Measurements from ENCODE around the gene BOLA3. TPM values are rescaled to one million over a fixed set of nuclear protein-coding genes. Genes with fewer than 3 reads are reported as not detected.

Gene BOLA3
- total RNA-seq, 3 donors from 2014 or later (not counting 1 experiment from before 2014, with no cell fraction given) = 8.1 to 13.8 (median 11.9) TPM

GRCh38 chr2:74186038-74186437 is 38.3 kb upstream of the BOLA3 start:
- no peaks in the 10 kb centered on the region for H3K9me3 ChIP-seq (ENCODE audit: control insufficient read depth, insufficient read depth, low read length)
- peak overlapping the region; percentile 74 for H3K27ac ChIP-seq (ENCODE audit: low read length)
- Mint-ChIP-seq H3K36me3 (no peaks in the 10 kb centered on the region), H3K9me3 (no peaks in the 10 kb centered on the region), H3K4me1 (no peaks in the 10 kb centered on the region), H3K27me3 (ENCODE audit: low read depth in 2 of 2) (peaks cover 0 to 2% of the 10 kb centered on the region in 2 donors), H3K27ac (peak overlapping the region in 1 of 2 donors; percentile 16), H3K4me3 (no peak overlapping the region)
- WGBS (ENCODE audit: insufficient coverage) = 46% methylated on average over 9 of the region's 9 CpGs
- no peaks in the 10 kb centered on the region for H3K27me3 ChIP-seq (ENCODE audit: control insufficient read depth, insufficient read depth, low read length)
- peak in 1 of 2 donors; percentile 77 for DNase-seq
- H3K4me3 ChIP-seq (ENCODE audit: low read length) = no peak overlapping the region
- no peaks in the 10 kb centered on the region for H3K36me3 ChIP-seq (ENCODE audit: control insufficient read depth, insufficient read depth, low read length)
- ATAC-seq = peak; percentile 81 to 93 (median 92)
- intact Hi-C loops (cut with micrococcal nuclease) = no loop called here
- peaks cover 22% of the 10 kb centered on the region for H3K4me1 ChIP-seq (ENCODE audit: control insufficient read depth, insufficient read depth, low read length)
- no peak for TF ChIP-seq CTCF (IDR thresholded peaks at IDR 0.05)

DNA sequence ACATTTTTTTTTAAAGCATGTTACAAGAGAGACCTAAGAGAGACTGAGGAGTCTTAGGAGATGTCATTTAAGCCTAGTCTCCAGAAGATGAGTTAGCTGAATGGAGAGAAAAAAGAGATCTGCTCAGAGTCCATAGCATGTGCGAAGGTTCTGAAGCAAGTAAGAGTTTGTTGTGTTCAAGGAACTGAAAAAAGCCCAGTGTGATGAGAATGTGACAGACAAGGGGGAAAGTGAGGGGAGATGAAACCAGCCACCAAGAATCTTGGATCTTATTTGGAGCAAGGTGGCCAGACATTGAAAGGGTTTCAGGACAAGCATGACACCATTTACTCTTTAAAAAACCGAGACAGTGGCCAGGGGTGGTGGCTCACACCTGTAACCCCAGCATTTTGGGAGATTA is 36.2 kb upstream of the BOLA3 start:
- Histone ChIP-seq H3K36me3 (ENCODE audit: control insufficient read depth, insufficient read depth, low read length) (no peaks in the 10 kb centered on the region), H3K27me3 (ENCODE audit: control insufficient read depth, insufficient read depth, low read length) (no peaks in the 10 kb centered on the region), H3K27ac (ENCODE audit: low read length) (no peak overlapping the region), H3K9me3 (ENCODE audit: control insufficient read depth, insufficient read depth, low read length) (no peaks in the 10 kb centered on the region), H3K4me3 (ENCODE audit: low read length) (no peak overlapping the region), H3K4me1 (ENCODE audit: control insufficient read depth, insufficient read depth, low read length) (peaks cover 27% of the 10 kb centered on the region)
- Mint-ChIP-seq H3K4me3 (no peak overlapping the region), H3K27me3 (ENCODE audit: low read depth in 2 of 2) (no peaks in the 10 kb centered on the region), H3K36me3 (no peaks in the 10 kb centered on the region), H3K4me1 (peaks cover 0 to 5% of the 10 kb centered on the region in 2 donors), H3K9me3 (no peaks in the 10 kb centered on the region), H3K27ac (no peak overlapping the region)
- no peak for DNase-seq
- no peak for TF ChIP-seq CTCF (IDR thresholded peaks at IDR 0.05)
- 73% methylated on average over 2 of the region's 2 CpGs for WGBS (ENCODE audit: insufficient coverage)
- intact Hi-C loops (cut with micrococcal nuclease) = no loop called here
- no peak for ATAC-seq

GRCh38 chr2:74181739-74182138 is 34.0 kb upstream of the BOLA3 start:
- H3K27ac ChIP-seq (ENCODE audit: low read length) = no peak overlapping the region
- H3K4me1 ChIP-seq (ENCODE audit: control insufficient read depth, insufficient read depth, low read length) = peaks cover 29% of the 10 kb centered on the region
- H3K36me3 ChIP-seq (ENCODE audit: control insufficient read depth, insufficient read depth, low read length) = no peaks in the 10 kb centered on the region
- Mint-ChIP-seq H3K4me1 (peaks cover 8 to 13% of the 10 kb centered on the region in 2 donors), H3K4me3 (no peak overlapping the region), H3K36me3 (no peaks in the 10 kb centered on the region), H3K27ac (no peak overlapping the region), H3K9me3 (no peaks in the 10 kb centered on the region), H3K27me3 (ENCODE audit: low read depth in 2 of 2) (no peaks in the 10 kb centered on the region)
- H3K9me3 ChIP-seq (ENCODE audit: control insufficient read depth, insufficient read depth, low read length) = no peaks in the 10 kb centered on the region
- TF ChIP-seq CTCF (IDR thresholded peaks at IDR 0.05) = no peak
- ATAC-seq (no peak), DNase-seq (peak in 1 of 2 donors; percentile 21)
- intact Hi-C loops (cut with micrococcal nuclease) = no loop called here
- WGBS (ENCODE audit: insufficient coverage) = 19% methylated on average over 7 of the region's 7 CpGs
- H3K4me3 ChIP-seq (ENCODE audit: low read length) = no peak overlapping the region
- no peaks in the 10 kb centered on the region for H3K27me3 ChIP-seq (ENCODE audit: control insufficient read depth, insufficient read depth, low read length)

Data from natural killer cell (primary cell).